GM19025 (cell line): ENCODE measurements around the gene BIRC3.
A peak's percentile ranks its signal among the peaks of the same experiment; 100 is the strongest.
"Not testable (repeated sequence)": the region's sequence is repeated elsewhere in the genome, so short reads cannot be mapped to it uniquely, and the experiment has no call there.

Experiments
- ATAC-seq: cut with Tn5 transposase; IDR thresholded peaks from one replicate; pipeline ENCODE4 v1.9.1; 2021; ENCODE audit warnings: mild to moderate bottlenecking, low read depth, moderate library complexity; ENCODE audit not compliant: unreplicated experiment

BIRC3 gene

GRCh38 chr11:102293873-102294601 lies 23.2 kb upstream of the BIRC3 start:
- peak; percentile 83 for ATAC-seq

DNA sequence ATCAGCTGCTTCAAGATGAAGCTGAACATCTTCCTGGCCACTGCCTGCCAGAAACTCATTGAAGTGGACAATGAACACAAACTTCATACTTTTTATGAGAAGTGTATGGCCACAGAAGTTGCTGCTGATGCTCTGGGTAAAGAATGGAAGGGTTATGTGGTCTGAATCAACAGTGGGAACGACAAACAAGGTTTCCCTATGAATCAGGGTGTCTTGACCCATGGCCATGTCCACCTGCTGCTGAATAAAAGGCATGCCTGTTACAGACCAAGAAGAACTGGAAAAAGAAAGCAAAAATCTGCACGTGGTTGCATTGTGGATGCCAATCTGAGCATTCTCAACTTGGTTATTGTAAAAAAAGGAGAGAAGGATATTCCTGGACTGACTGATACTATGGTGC lies 22.2 kb upstream of the BIRC3 start:
- ATAC-seq: peak; percentile 46

GRCh38 chr11:102296757-102297156 lies 20.5 kb upstream of the BIRC3 start:
- not testable (repeated sequence) for ATAC-seq

GRCh38 chr11:102300837-102301236 lies 16.4 kb upstream of the BIRC3 start:
- ATAC-seq: not testable (repeated sequence)

GRCh38 chr11:102302241-102302640 lies 15.0 kb upstream of the BIRC3 start:
- no peak for ATAC-seq

DNA sequence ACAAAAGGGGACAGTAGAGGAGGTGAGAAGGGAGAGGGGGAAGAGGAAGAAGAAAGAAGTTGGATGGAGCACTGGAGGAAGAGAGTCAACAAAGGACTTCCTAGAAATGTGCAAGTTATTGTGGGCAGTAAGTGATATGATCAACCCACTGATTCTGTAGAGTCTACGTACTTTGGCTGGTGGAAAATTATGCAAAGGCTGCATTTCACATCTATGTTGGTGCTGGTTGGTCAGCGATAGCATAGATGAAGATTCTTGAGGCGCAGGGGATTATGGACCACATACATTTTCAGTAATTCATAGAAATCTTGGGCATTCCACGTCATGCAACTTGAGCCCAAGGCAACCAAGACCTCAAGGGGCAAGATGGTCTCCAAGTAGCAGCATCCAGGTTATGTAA lies 12.6 kb upstream of the BIRC3 start:
- ATAC-seq: no peak

GRCh38 chr11:102305352-102306047 lies 11.8 kb upstream of the BIRC3 start:
- no peak for ATAC-seq

GRCh38 chr11:102306048-102306597 lies 11.2 kb upstream of the BIRC3 start:
- no peak for ATAC-seq

GRCh38 chr11:102306817-102307726 lies 10.2 kb upstream of the BIRC3 start:
- no peak for ATAC-seq

DNA sequence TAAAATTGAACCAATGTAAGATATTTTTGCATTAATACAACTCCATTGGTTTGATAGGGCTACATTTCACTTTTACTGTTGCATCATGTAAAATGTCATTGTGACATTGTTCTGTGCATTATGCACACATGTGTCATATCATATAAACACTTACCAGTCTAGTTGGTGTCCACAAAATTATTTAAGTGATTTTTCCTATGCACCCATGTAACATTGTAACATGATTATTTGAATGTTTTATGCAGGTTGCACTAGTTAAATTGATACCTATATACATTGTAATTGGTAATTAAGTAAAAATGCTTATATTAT lies 9.6 kb upstream of the BIRC3 start:
- no peak for ATAC-seq

GRCh38 chr11:102309621-102310541 lies 7.4 kb upstream of the BIRC3 start:
- ATAC-seq: no peak

DNA sequence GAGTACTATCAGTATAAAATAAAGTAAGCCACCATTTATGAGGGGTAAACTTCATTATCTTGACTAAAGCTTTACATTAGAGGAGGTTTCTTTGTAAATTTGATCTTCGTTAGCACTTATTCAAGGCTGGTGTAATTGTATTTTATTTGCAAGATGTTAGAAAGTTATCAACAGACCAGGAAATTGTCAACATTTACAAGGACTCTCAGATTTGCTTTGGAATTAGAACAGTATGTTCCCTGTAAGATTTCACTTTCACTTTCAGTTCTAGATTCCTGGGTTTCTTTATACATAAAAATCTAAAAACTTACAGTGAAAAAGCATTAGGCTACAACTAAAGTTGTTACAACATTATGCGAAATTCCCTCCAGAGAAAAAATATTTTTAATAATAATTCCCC lies 4.6 kb upstream of the BIRC3 start:
- no peak for ATAC-seq

DNA sequence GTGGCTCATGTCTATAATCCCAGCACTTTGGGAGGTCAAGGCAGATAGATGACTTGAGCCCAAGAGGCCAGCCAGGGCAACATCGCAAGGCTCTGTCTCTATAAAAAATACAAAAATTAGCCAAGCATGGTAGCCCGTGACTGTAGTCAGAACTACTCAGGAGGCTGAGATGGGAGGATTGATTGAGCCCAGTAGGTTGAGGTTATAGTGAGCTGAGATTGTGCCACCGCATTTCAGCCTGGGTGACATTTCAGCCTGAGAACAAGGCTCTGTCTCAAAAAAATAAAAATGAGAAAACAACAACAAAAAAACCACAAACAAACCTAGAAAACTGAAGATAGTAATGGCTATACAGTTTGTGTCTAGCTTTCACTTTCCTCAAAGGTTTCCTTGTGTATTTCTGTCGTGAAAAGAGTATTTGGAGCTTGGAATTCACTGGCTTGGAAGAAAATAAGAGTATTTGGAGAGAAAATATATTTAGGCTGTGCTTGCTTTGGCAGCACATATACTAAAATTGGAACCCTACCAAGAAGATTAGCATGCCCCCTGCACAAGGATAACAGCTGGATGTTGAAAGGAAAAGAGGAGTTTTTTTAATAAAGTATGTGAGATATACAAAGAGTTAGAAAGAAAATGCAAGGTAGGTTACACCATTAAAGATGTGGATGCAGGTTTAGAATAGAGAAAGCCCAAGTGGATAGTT lies 3.9 kb upstream of the BIRC3 start:
- ATAC-seq: no peak

GRCh38 chr11:102314784-102315183 lies 2.5 kb upstream of the BIRC3 start:
- ATAC-seq: no peak

DNA sequence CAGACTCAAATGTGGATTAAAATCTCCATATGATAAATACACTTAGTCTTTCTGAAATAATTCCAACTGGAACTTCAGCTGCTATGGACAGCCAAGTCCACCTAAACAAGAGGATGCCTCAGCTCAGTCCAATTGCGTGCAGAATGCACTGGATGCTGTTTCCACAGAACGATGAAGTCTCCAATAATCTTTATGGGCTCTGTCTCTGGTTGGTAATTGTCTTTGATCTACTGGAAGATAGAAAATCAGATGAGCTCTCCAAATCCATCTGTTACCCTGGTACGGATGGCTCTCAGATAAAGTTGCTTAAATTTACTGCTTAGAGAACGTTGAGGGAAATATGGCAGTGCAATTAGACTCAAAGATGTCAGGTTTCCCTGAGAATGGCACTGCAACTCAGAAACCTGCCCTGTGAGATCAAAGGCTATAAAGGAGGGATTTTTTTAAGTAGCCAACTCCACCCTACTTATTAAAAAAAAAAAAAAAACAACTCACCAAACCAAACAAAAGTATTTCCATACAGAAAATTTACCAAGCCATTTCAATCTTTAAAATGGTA lies 859 bp upstream of the BIRC3 start:
- ATAC-seq: no peak

DNA sequence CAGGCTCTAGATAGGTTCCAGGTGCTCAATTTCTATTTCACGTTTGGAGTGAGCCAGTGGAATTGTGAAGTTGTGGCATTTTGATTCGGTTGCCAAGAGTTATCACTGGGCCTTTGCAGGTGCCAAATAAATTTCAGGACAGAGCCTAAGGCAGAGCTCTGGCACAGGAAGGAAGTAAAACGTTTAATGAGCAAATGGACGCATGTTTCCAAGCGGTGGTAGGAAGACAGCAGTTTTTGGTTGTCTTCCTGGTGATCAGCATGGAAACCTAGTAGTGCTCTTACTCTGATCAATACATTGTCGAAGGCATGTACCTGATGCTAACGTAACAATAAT lies 452 bp downstream of the BIRC3 start:
- no peak for ATAC-seq

GRCh38 chr11:102318469-102318868 lies 1.2 kb downstream of the BIRC3 start:
- no peak for ATAC-seq

DNA sequence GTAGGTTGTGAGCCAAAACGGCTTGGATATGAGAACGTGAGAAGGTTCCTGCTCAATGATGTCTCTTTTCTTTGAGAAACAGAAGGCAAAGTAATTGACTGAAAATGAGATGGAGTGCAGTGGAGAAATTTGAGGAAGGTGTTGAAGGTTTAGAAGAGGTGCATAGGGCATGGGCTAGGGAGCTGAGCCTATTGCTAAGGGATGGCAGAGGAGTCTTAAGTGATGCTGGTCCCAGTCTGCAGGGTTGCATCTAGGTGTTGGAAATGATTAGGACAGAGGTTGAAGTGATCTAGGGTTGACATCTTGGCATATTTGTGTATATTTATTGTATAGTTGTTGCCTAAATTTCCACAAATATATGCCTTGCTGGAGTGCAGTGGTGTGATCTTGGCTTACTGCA lies 2.3 kb downstream of the BIRC3 start:
- no peak for ATAC-seq

- no peak for ATAC-seq
Measured at GRCh38 chr11:102320188-102320587, 2.9 kb downstream of the BIRC3 start.
